Trophoblast cell (in vitro differentiated cells and primary cell): ENCODE data around the gene RASAL2.
A peak's percentile ranks its signal among the peaks of the same experiment; 100 is the strongest.

Experiments used
- DNase-seq, 2 donors: peaks; one replicate each; pipeline ENCODE4 v3.0.0-alpha.2; 2016
- H2AFZ ChIP-seq: 2 replicates; pipeline ENCODE4 v1.6.1; 2013; ENCODE audit warnings: low read length, moderate library complexity, mild to moderate bottlenecking; ENCODE audit not compliant: insufficient read depth, poor library complexity
- H2AK5ac ChIP-seq: 2 replicates; pipeline ENCODE4 v1.6.1; 2013; ENCODE audit warnings: mild to moderate bottlenecking, low read length
- H2BK120ac ChIP-seq: 2 replicates; pipeline ENCODE4 v1.6.1; 2013; ENCODE audit warnings: low read length, mild to moderate bottlenecking, moderate library complexity; ENCODE audit not compliant: insufficient read depth, poor library complexity
- H2BK12ac ChIP-seq: 2 replicates; pipeline ENCODE4 v1.6.1; 2013; ENCODE audit warnings: mild to moderate bottlenecking, low read length, moderate library complexity
- H2BK5ac ChIP-seq: 2 replicates; pipeline ENCODE4 v1.6.1; 2013; ENCODE audit warnings: low read length, low read depth, moderate library complexity, mild to moderate bottlenecking; ENCODE audit not compliant: poor library complexity
- H3K14ac ChIP-seq: 2 replicates; pipeline ENCODE4 v1.6.1; 2013; ENCODE audit warnings: mild to moderate bottlenecking, low read length
- H3K18ac ChIP-seq: 2 replicates; pipeline ENCODE4 v1.6.1; 2013; ENCODE audit warnings: mild to moderate bottlenecking, low read length
- H3K23ac ChIP-seq: 2 replicates; pipeline ENCODE4 v1.6.1; 2013; ENCODE audit warnings: low read length
- H3K27ac ChIP-seq: 2 replicates; pipeline ENCODE4 v1.5.1; 2013; ENCODE audit warnings: low read depth, mild to moderate bottlenecking, inconsistent platforms, low read length, moderate library complexity
- H3K27me3 ChIP-seq: 2 replicates; pipeline ENCODE4 v1.6.1; 2013; ENCODE audit warnings: inconsistent platforms, mild to moderate bottlenecking, low read length, moderate library complexity; ENCODE audit not compliant: insufficient read depth
- H3K36me3 ChIP-seq, 2 experiments: 1 replicate in 1 of 2; 2 replicates in 1 of 2; pipeline ENCODE4 v1.6.1; 2013; ENCODE audit warnings: low read length in 2 of 2, mild to moderate bottlenecking in 2 of 2, moderate library complexity in 1 of 2; ENCODE audit not compliant: insufficient read depth in 2 of 2, control insufficient read depth in 1 of 2
- H3K4ac ChIP-seq: 2 replicates; pipeline ENCODE4 v1.6.1; 2013; ENCODE audit warnings: low read depth, mild to moderate bottlenecking, low read length, moderate library complexity
- H3K4me1 ChIP-seq, 2 experiments: 1 replicate in 1 of 2; 2 replicates in 1 of 2; pipeline ENCODE4 v1.6.1; 2013; ENCODE audit warnings: low read length in 2 of 2, mild to moderate bottlenecking in 2 of 2, moderate library complexity in 1 of 2; ENCODE audit not compliant: insufficient read depth in 2 of 2, control insufficient read depth in 1 of 2
- H3K4me2 ChIP-seq: 2 replicates; pipeline ENCODE4 v1.6.1; 2013; ENCODE audit warnings: inconsistent platforms, mild to moderate bottlenecking, low read length, moderate library complexity
- H3K4me3 ChIP-seq: 2 replicates; pipeline ENCODE4 v1.5.1; 2013; ENCODE audit warnings: mild to moderate bottlenecking, low read depth, low read length, inconsistent platforms
- H3K79me1 ChIP-seq: one replicate; pipeline ENCODE4 v1.6.1; 2013; ENCODE audit warnings: low read length
- H3K79me2 ChIP-seq: 2 replicates; pipeline ENCODE4 v1.6.1; 2013; ENCODE audit warnings: low read length, mild to moderate bottlenecking; ENCODE audit not compliant: control insufficient read depth, insufficient read depth, poor library complexity
- H3K9ac ChIP-seq: 2 replicates; pipeline ENCODE4 v1.6.1; 2013; ENCODE audit warnings: mild to moderate bottlenecking, low read length
- H3K9me3 ChIP-seq: 2 replicates; pipeline ENCODE4 v1.6.1; 2013; ENCODE audit warnings: low read depth, mild to moderate bottlenecking, control low read depth, inconsistent platforms, low read length; ENCODE audit not compliant: insufficient read depth
- H4K12ac ChIP-seq: 2 replicates; pipeline ENCODE4 v1.6.1; 2013; ENCODE audit warnings: low read depth, mild to moderate bottlenecking, low read length, moderate library complexity
- H4K8ac ChIP-seq: 2 replicates; pipeline ENCODE4 v1.6.1; 2013; ENCODE audit warnings: low read depth, mild to moderate bottlenecking, low read length, moderate library complexity
- H4K91ac ChIP-seq: one replicate; pipeline ENCODE4 v1.6.1; 2013; ENCODE audit warnings: low read depth, mild to moderate bottlenecking, low read length, moderate library complexity
- WGBS: extraction: QIAGEN DNeasy Blood & Tissue Kit; methylation state at CpG from one replicate; pipeline ENCODE4 v1.1.7; 2013; ENCODE audit warnings: missing lambda C conversion rate; ENCODE audit not compliant: insufficient read length, insufficient coverage; ENCODE audit errors: extremely low coverage; 5-methylcytosine and 5-hydroxymethylcytosine counted together

The RASAL2 gene

GRCh38 chr1:178165196-178165595 lies 71.3 kb downstream of the RASAL2 start:
- Histone ChIP-seq H3K9me3 (no peaks in the 10 kb centered on the region), H4K12ac (no peak overlapping the region), H2BK5ac (no peak overlapping the region), H3K23ac (no peak overlapping the region), H3K9ac (no peak overlapping the region), H3K79me1 (no peaks in the 10 kb centered on the region), H2AK5ac (no peak overlapping the region), H2BK120ac (no peak overlapping the region), H2BK12ac (no peak overlapping the region), H3K27me3 (no peaks in the 10 kb centered on the region), H3K4ac (no peak overlapping the region), H3K27ac (no peak overlapping the region), H4K91ac (no peak overlapping the region), H2AFZ (no peak overlapping the region), H3K36me3 (no peaks in the 10 kb centered on the region), H3K14ac (no peak overlapping the region), H3K18ac (no peak overlapping the region), H3K4me3 (no peak overlapping the region), H3K4me1 (peaks cover 0 to 2% of the 10 kb centered on the region in 2 experiments), H4K8ac (no peak overlapping the region), H3K79me2 (no peaks in the 10 kb centered on the region), H3K4me2 (no peak overlapping the region)
- DNase-seq: no peak
- WGBS: no CpG with 5 or more reads among the region's 1 CpG

- Histone ChIP-seq H3K36me3 (no peaks in the 10 kb centered on the region), H3K18ac (no peak overlapping the region), H4K91ac (no peak overlapping the region), H3K27ac (no peak overlapping the region), H3K14ac (no peak overlapping the region), H3K4me2 (no peak overlapping the region), H3K27me3 (no peaks in the 10 kb centered on the region), H3K9me3 (no peaks in the 10 kb centered on the region), H3K23ac (no peak overlapping the region), H3K79me1 (no peaks in the 10 kb centered on the region), H3K9ac (no peak overlapping the region), H2BK12ac (no peak overlapping the region), H3K4me3 (no peak overlapping the region), H3K4me1 (peaks cover 0 to 2% of the 10 kb centered on the region in 2 experiments), H3K4ac (no peak overlapping the region), H2BK120ac (no peak overlapping the region), H2AK5ac (no peak overlapping the region), H4K8ac (no peak overlapping the region), H2AFZ (no peak overlapping the region), H2BK5ac (no peak overlapping the region), H3K79me2 (no peaks in the 10 kb centered on the region), H4K12ac (no peak overlapping the region)
- WGBS: no CpG with 5 or more reads among the region's 1 CpG
- no peak for DNase-seq
Measured at GRCh38 chr1:178166429-178167024, 72.6 kb downstream of the RASAL2 start.

GRCh38 chr1:178168536-178168935 lies 74.6 kb downstream of the RASAL2 start:
- Histone ChIP-seq H4K12ac (no peak overlapping the region), H3K4me1 (peaks cover 3 to 6% of the 10 kb centered on the region in 2 experiments), H2BK5ac (no peak overlapping the region), H3K79me1 (no peaks in the 10 kb centered on the region), H3K79me2 (no peaks in the 10 kb centered on the region), H4K8ac (no peak overlapping the region), H3K4ac (no peak overlapping the region), H3K14ac (no peak overlapping the region), H2BK120ac (no peak overlapping the region), H3K18ac (no peak overlapping the region), H3K9me3 (no peaks in the 10 kb centered on the region), H3K9ac (no peak overlapping the region), H3K4me2 (no peak overlapping the region), H3K27me3 (no peaks in the 10 kb centered on the region), H2AK5ac (no peak overlapping the region), H3K4me3 (no peak overlapping the region), H3K27ac (no peak overlapping the region), H3K36me3 (no peaks in the 10 kb centered on the region), H3K23ac (no peak overlapping the region), H2AFZ (no peak overlapping the region), H2BK12ac (no peak overlapping the region), H4K91ac (no peak overlapping the region)
- DNase-seq: peak in 1 of 2 donors; percentile 27
- no CpG with 5 or more reads among the region's 2 CpGs for WGBS

GRCh38 chr1:178169649-178170048 lies 75.7 kb downstream of the RASAL2 start:
- Histone ChIP-seq H2AK5ac (no peak overlapping the region), H3K36me3 (no peaks in the 10 kb centered on the region), H2BK5ac (no peak overlapping the region), H3K9me3 (no peaks in the 10 kb centered on the region), H3K23ac (no peak overlapping the region), H2AFZ (no peak overlapping the region), H3K79me1 (no peaks in the 10 kb centered on the region), H3K4me1 (peaks cover 3 to 6% of the 10 kb centered on the region in 2 experiments), H3K27ac (no peak overlapping the region), H2BK12ac (no peak overlapping the region), H3K18ac (no peak overlapping the region), H3K4me2 (no peak overlapping the region), H3K9ac (no peak overlapping the region), H3K4me3 (no peak overlapping the region), H2BK120ac (no peak overlapping the region), H3K4ac (no peak overlapping the region), H3K79me2 (no peaks in the 10 kb centered on the region), H4K91ac (no peak overlapping the region), H3K14ac (no peak overlapping the region), H4K12ac (no peak overlapping the region), H4K8ac (no peak overlapping the region), H3K27me3 (no peaks in the 10 kb centered on the region)
- DNase-seq: no peak
- no CpG with 5 or more reads among the region's 1 CpG for WGBS
